Activated effector memory CD4-positive, alpha-beta T cell treated with Interleukin-2 at 50 U/mL for 16 hours (primary cell): ENCODE measurements around the gene ASTN2.

Source experiments
- DNase-seq: peaks from one replicate; pipeline ENCODE4 v3.0.0-alpha.2; 2020

ASTN2 gene

DNA sequence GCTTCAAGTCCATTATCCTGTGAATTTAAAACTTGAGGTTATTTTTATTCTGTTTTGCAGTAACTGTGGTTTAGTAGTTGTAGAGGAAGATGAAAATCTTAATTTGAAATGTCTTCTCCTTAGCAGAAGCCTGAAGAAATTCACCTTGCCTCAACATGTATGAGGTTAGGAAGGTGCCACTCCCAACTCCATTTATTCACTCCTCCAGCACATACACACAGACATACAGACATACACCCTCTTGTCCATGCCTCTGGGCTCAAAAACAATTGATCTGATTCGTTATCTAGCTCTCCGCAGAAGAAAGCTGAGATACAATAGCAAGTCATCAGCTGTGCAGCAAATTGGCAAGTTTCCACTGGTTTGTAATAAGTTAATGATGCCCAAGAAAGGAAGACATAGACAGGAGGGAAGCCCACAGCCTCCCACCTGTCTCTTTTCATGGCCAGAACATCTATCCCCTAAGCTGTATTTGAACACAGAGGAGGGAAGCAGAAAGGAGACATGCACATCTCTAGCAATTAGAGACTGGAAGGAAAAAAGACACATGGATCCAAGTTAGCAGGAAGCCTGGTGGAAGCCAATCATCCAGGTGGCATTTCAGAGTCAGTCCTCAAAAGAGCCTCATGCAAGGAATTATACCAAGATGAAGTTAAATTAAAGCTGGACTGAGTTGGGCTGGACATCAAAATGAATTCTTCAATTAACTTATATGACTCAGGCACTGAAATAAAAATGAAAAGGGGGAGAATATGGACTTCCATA is 257.9 kb downstream of the ASTN2 start:
- DNase-seq, result no peak

GRCh38 chr9:117156144-117156688 is 258.6 kb downstream of the ASTN2 start:
- no peak for DNase-seq

DNA sequence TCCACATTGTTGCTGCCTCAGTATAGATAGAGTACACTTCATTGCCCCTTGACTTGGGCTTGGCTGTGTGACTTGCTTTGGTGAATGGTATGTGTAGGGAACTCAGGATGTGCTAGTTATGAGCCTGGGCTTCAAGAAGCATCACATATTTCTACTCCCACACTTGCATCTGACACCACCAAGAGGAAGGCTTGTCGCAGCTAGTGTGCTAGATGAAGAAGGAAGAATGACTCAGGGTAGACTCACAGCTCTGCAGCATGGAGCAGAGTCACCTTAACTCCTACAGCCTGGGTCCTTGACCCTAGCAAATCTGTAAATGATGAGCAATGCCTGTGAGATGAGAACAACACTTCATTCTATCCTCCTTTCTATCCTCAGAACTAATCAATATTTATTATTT is 261.8 kb downstream of the ASTN2 start:
- no peak for DNase-seq

DNA sequence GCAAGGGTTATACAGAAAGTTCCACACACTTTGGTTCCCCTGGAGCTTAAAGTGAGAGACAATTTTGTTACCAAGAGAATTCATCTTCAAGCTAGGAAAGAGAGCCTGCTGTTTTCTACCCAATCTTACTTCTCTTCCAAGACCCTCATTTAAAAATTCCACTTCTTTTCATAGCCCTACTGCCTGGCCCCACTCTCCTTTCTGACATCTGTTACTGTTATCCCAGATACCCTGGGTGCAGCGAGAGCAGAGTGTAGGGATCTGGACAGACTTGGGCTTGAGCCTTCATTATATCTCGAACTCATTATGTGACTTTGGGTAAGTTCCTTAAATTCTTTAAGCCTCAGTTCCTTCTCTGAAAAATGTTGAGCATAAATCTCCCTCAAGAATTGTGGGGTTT is 263.1 kb downstream of the ASTN2 start:
- no peak for DNase-seq

DNA sequence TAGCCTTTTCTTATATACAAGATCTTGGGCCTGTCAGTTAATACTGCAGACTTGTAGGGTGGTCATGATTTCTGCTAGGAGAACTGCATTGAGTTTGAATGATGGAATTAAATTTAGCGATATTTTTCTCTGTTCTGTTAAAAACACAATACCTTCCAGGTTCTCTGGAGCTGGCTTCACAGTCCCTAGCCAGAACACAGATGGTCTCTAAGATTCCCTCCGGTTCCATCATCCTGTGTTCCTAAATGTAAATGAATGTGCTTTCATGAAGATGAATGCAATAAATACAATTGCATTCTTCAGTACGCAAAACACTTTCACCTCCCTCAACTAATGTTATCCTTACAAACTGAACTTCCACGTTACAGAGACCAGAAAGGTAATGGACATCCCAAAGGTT is 264.9 kb downstream of the ASTN2 start:
- DNase-seq, result no peak

GRCh38 chr9:117145811-117146490 is 268.9 kb downstream of the ASTN2 start:
- DNase-seq, result no peak

DNA sequence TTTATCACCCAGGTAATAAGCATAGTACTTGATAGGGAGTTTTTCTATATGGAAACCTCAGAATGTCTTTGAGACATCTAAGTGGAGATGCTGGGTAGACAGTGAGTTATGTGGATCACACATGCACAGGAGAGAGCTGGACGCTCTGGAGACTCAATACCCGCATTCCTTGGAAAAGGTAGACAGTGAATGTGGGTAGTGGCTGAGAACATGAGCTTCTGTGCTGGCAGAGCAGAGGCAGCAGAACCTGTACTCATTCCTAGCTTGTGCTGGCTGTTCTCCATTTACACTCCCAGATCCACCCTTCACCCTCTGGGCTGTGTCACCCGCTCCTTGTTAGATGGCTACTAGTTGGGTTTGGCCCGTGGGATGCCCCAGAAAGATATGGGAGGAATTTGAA is 269.8 kb downstream of the ASTN2 start:
- no peak for DNase-seq

DNA sequence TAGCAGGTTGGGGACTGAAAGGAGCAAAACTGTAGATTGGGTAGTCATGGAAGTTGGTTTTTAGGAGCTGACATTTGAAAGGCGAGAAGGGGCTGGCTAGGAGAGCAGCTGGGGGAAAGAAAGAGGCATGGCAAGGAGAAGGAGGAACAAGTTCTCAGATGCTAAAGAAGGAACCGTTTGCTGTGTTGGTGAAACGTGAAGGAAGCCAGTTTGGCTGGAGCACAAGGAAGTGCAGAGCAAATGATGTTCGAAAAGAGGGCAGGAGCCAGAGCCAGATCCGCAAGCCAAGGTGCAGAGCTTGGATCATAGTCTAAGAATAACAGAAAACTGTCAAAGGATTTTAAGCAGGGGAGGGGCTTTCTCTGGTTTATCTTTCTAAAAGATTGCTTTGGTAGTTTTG is 276.6 kb downstream of the ASTN2 start:
- DNase-seq, result no peak

- no peak for DNase-seq
These were observed 278.4 kb downstream of the ASTN2 start for GRCh38 chr9:117136461-117136860.

- no peak for DNase-seq
These were observed 279.3 kb downstream of the ASTN2 start for GRCh38 chr9:117135501-117136098.

DNA sequence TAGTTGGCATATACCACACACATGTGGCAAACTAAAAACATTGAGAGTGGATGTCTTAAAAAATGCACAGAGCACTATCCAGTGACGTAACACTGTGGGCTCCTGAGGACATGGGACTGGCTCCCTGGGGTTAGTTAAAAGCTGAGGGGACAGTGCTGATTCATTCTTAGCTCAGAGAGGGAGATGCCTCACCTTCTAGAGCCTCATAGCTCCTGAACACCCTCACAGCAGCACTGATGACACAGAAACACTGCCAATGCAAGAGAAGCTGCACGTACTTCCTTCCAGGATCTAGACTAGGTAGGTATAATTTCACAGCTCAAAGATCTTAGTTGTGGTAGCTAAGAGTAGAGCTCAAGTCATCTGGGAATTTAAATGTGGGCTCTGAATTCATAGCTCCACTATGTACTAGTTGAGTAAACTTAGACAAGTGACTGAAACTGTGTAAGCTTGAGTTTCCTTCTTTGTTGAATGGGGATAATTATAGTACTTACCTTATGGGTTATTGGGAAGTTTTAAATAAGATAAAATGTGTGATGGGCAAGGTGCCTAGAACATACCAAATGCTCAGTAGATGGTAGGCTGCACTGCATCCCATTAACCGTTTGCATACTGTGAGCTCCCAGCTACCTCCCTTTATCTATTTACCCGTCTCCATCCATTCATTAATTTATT is 279.9 kb downstream of the ASTN2 start:
- no peak for DNase-seq

DNA sequence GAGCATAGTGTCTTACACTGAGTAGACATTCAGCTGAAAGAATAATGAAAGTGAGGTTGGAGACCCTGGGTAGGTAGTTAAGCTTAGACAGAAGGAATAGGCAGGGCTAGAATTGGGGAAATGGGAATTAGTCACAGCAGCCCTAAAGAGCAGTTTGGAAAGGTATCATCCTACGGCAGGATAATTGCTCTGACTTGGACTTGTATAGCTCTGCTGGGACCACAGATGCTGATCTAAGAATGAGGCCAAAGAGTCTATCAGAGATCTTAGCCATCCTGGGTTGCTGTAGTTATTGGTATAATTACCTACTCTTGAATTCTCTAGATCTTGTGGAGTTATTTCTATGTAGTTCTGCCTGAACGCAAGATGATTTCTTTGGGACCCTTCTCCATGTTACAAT is 288.0 kb downstream of the ASTN2 start:
- no peak for DNase-seq

DNA sequence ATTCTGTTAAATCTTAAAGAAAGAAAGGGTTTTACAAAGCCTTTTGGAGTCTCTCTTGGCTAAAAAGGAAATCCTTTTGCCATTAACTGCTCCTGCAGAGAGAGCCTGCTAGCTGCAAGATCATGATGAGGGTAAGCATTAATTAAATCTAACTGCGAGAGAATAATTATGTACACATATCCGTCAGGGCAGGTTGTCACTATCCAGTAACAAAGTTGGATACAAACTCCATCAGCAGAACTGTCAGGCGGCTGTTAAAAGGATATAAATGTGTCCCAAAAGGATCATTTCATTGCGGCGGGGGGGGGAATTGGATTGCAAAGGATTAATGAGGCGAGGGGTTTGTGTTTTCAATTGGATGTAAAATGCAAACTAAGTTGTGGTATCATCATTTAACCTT is 289.3 kb downstream of the ASTN2 start:
- DNase-seq, result no peak

- no peak for DNase-seq
These were observed 291.1 kb downstream of the ASTN2 start for GRCh38 chr9:117123729-117124128.

DNA sequence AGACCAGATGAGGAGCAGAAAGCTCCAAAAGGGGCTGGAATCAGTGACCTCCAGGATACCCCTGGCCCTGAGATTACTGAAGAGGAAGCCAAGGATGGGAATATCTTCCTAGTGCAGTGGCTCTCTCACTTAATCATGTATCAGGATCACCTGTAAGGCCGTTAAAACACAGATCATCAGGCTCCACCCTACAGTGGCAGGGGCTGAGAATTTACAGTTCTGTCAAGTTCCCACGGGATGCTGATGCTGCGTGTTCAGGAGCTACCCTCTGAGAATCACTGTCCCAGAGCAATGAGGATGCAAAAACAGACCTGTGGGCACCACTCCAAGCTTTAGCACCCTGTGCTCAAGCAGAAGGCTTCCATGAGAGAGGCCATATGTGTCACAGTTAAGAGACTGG is 291.9 kb downstream of the ASTN2 start:
- DNase-seq, result no peak

- DNase-seq, result no peak
These were observed 292.8 kb downstream of the ASTN2 start for GRCh38 chr9:117122102-117122501.

GRCh38 chr9:117121316-117121715 is 293.5 kb downstream of the ASTN2 start:
- no peak for DNase-seq

- no peak for DNase-seq
These were observed 294.8 kb downstream of the ASTN2 start for GRCh38 chr9:117120061-117120460.

GRCh38 chr9:117116084-117116483 is 298.8 kb downstream of the ASTN2 start:
- no peak for DNase-seq

- DNase-seq, result no peak
These were observed 300.1 kb downstream of the ASTN2 start for GRCh38 chr9:117114768-117115167.

DNA sequence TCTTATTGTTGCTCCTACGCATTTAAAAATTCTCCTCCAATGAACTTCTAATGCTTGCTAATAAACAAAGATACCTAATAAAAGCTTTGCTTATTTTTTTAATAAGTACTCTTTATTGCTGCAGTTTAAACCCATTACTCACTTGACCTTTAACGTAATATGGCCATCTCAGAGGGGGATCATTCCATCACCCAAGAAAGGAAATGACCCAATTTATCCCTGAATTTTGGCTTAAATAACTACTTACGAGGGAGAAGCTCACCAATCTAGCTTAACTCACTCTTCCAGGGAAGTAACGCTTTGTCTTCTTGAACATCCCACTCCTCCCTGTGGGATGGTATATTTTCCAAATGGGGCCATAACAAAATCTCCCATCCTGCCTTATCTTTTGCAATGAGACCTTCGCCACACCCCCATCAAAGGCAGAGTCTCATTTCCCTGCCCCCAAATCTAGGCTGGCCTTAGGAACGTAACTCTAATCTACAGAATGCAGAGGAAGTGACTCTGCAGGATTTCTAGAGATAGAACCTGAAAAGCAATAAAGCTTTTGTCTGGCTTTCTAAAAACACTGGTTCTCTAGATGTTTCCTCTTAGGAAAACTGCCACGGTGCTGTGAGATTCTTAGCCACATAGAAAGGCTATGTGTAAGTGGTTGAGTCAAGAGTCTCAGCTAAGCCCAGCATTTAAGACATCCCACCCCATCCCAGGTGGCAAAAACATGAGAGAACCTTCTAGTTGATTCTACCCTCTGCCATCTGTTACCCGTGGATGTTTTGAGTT is 310.0 kb downstream of the ASTN2 start:
- DNase-seq, result no peak

DNA sequence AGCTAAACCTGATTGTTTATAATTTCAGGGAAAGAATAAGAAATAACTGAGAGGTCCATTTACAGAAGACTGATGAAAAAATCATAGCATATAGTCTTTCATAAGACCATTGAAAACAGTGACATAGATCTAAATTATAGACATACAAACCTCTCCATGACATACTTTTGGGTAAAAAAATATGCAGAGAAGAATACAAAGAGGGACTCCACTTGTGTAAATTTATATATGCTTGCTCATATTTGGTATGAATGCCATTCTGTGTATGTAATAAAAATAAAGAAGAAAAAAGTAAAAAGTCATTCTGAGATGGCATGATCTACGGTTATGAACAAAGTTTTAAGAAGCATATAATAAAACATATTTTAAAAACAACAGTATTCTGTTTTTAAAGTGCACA is 310.7 kb downstream of the ASTN2 start:
- no peak for DNase-seq
